Left colon (tissue), 2 donors: ENCODE data around the gene ARPP21. TPM values are rescaled to one million over a fixed set of nuclear protein-coding genes. Genes with fewer than 3 reads are reported as not detected.

Experiments
- ATAC-seq: fragments of 200-7000 bp; cut with Tn5 transposase; one replicate; pipeline ENCODE4 v1.9.1; 2020; ENCODE audit warnings: mild to moderate bottlenecking, moderate library complexity
- DNase-seq, 2 donors: peaks; one replicate each; pipeline ENCODE4 v3.0.0-alpha.2; 2020
- intact Hi-C, 2 donors: fragments of 100-400 bp; cut with DNase I in 1 of 2; cut with micrococcal nuclease in 1 of 2; formaldehyde crosslinking; loops; one replicate each; pipeline versions ENCODE4 v1.11.2 to v1.14.0; 2022; cut with DNase I, micrococcal nuclease
- total RNA-seq, 2 donors: library from RNA; stranded (reverse); fragmentation: NEBNext Ultra II Directional; extraction: Animal tissue kit (Norgen Biotek cat#: 25700); gene quantifications; one replicate each; pipeline ENCODE4 v1.2.1, GENCODE V29; 2021
- donor health status: DM: no; HTN: no; CAD: no.
- donor health status: DM: yes; HTN: yes; CAD: no.

Gene ARPP21
- total RNA-seq, 2 donors from 2014 or later = 0.14 TPM; not detected in 1

DNA sequence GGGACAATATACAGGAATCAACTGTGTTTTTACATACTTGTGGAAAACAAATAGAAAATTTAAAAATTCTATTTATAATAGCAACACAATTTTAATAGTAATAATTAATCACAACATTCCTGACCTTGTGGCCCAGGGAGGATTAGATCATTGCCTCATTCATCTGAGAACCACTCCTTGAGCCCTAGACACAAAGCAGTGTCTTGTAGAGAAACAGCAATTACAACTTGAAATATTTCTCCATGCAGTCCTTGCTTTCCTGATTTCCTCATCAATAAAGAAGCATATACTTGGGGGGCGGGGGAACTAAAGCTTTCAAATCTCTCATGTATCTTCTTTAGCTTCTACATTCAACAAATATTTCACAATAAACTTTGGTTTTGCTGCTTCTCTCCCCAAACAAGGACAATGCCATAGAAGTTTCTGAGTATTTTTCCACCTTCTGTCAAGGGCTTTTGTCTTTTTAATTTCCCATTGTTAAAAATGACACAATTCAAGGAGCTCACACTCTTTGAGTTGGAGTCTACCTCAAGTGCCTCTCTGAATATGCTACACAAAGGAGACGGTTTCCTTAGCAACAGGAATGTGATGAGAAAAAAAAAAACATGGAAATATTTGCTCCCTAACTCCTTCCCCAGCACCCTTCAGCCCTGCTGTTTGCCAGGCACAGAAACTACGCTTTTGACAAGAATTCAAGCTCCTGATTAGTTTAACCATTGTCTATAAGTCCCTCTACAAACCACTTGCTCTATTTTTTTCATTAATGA lies 118.8 kb downstream of the ARPP21 start:
- DNase-seq = no peak
- no peak for ATAC-seq
- intact Hi-C loops = no loop called here

GRCh38 chr3:35760146-35760545 lies 120.8 kb downstream of the ARPP21 start:
- ATAC-seq (no peak), DNase-seq (no peak)
- intact Hi-C loops = no loop called here

DNA sequence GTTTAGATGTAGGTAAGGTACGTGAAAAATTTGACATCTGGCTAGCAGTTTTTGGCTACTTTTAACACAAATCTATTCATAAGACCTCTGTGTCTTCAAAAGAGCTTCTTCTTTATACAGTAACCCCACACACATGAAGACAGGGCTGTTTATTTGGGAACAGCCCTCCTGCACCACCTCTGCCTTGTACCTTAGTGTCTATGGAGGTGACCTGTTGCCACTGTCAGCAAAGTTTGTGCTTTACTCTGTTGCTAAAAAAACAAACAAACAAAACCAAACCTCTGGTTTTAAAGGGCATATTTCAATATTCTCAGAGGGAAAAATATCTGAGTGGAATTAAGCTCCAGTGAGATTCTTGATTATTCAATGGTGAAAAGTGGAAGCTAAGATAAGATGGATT lies 122.0 kb downstream of the ARPP21 start:
- no peak for DNase-seq
- intact Hi-C loops = no loop called here
- no peak for ATAC-seq

DNA sequence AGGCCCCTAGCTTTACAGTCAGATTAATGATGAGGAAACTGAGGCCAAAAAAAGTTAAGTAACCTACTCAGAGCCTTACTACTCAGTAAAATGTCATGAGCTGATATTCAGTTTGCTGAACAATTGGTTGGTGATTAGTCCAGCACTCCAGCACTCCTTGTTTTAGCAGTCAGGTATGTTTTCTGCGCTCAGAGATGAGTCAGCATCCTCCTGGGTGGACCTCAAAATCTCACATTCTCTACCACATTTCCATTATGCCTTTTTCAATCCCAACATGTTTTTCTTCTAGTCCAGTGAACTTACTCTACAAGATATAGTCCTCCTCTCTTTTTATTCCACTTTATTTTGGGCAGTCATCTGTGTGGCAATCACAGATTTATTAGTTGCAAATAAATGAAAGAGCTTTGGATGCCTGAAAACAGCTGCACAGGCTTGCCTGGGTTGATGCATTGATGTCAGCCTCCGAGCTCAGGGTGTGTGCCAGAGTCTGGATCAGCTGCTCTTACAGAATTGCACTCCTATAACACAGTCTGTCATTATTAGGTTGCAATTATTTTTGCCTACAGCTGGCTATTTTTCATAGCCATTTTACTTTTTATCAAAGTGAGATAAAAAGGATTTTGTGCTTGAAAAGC lies 133.2 kb downstream of the ARPP21 start:
- no peak for DNase-seq
- no peak for ATAC-seq
- intact Hi-C loops = no loop called here

DNA sequence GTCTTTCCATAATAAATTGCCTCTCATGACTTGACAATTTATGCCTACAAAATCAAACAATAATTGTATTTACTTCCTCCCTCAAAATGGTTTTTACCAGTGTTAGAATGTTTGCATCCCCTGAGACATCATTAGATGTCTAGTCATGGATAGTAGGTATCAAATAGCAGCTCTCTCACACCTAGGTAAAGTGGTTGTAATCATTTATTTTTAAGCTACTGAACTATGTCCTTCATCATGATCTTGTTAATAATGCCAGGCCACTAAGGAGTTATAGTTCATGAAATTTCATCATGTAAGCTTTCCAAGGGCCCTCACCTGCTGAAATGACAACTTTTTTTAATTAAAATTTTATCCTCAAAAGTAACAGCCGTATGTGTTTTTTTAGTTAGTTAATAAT lies 134.1 kb downstream of the ARPP21 start:
- ATAC-seq (no peak), DNase-seq (no peak)
- intact Hi-C loops = no loop called here

GRCh38 chr3:35776346-35776745 lies 137.0 kb downstream of the ARPP21 start:
- no peak for ATAC-seq
- no peak for DNase-seq
- intact Hi-C loops = no loop called here

- intact Hi-C loops = no loop called here
- no peak for DNase-seq
- no peak for ATAC-seq
Measured at GRCh38 chr3:35777065-35777464, 137.7 kb downstream of the ARPP21 start.

- DNase-seq (no peak), ATAC-seq (no peak)
- intact Hi-C loops = no loop called here
Measured at GRCh38 chr3:35777563-35778554, 138.5 kb downstream of the ARPP21 start.

GRCh38 chr3:35779611-35780010 lies 140.3 kb downstream of the ARPP21 start:
- no peak for DNase-seq
- no peak for ATAC-seq
- intact Hi-C loops = no loop called here

- DNase-seq (no peak), ATAC-seq (no peak)
- intact Hi-C loops = no loop called here
Measured at GRCh38 chr3:35780800-35781199, 141.5 kb downstream of the ARPP21 start.

DNA sequence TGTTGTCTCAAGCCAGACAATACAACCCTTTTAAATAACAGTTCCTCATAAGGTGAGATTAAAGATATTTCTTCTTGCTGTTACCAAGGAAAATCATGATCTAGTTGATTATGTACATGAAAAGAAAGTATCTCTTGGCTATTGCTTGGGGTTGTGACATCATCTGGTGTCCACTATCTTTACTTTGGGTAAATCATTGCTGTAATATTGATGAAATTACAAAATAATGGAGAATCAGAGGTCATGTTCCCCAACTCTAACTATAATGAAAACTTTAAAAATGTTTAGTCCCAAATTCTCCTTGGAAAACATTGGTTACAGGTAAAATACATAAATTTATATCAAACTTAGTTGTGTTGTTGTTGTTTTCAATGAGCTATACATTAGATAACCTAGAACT lies 142.2 kb downstream of the ARPP21 start:
- intact Hi-C loops = no loop called here
- ATAC-seq = no peak

GRCh38 chr3:35782355-35782754 lies 143.0 kb downstream of the ARPP21 start:
- DNase-seq (no peak), ATAC-seq (no peak)
- intact Hi-C loops = no loop called here

More for the DNA sequence above, 142.2 kb downstream of the ARPP21 start:
- no peak for DNase-seq

DNA sequence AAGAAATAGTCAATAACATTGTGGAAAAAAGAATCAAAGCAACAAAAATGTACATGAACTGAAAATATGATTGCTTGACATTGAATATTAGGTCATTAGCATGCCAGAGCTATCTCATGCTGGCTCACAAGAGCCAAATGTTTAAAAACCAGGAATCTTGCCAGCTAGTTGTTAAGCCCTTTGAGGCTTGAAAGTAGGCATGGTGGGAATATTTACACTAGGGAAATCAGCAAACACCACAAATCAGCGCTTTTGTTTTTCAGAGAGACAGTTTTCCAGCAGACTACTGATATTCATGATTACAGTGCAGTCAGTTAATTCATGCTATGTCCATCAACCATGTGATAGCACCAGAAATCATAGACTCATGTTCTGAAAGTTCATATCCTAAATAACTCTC lies 144.8 kb downstream of the ARPP21 start:
- no peak for ATAC-seq
- DNase-seq = no peak
- intact Hi-C loops = no loop called here

- no peak for ATAC-seq
- DNase-seq = no peak
- intact Hi-C loops = no loop called here
Measured at GRCh38 chr3:35785234-35785888, 146.0 kb downstream of the ARPP21 start.

GRCh38 chr3:35787936-35788335 lies 148.6 kb downstream of the ARPP21 start:
- DNase-seq = no peak
- no peak for ATAC-seq
- intact Hi-C loops = no loop called here

DNA sequence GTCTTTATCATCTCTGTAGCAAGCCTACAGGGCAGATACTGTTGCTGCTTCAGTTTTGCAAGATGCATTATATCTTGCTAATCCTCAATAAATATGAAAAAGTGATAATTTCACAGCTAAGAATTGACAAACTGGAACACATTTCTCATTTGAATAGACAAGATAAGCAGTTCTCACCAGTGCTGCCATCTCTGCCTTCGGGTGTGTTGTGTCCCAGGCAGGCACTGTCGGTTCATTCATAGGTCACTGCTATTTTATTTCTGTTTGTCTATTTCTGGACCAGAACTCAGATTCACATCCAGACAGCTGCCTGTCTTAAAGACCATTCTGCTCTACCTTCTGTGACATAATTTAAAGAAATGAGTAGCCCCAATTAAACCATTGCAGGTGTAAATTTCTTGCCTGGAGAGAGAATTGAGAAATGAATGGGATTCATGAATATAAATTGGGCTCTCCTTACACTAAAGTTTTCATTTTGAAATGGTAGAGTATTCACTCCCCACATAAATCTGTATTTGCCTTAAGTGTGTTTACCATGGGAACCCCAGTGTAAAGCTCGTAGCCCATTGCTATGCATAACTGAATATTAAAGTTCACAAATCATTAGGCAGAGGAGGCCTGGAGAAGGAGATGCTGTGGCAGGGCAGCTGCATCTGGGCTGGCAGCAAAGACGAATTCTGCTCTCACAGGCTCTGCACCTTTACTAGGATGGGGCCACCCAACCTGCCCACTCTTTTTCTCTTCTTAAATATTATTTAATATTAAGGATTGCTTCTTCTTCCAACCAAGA lies 149.9 kb downstream of the ARPP21 start:
- no peak for DNase-seq
- intact Hi-C loops = no loop called here
- no peak for ATAC-seq

GRCh38 chr3:35790764-35791163 lies 151.4 kb downstream of the ARPP21 start:
- intact Hi-C loops = no loop called here
- no peak for DNase-seq
- ATAC-seq = no peak

GRCh38 chr3:35793667-35794066 lies 154.3 kb downstream of the ARPP21 start:
- DNase-seq (no peak), ATAC-seq (no peak)
- intact Hi-C loops = no loop called here
